Common myeloid progenitor, CD34-positive (primary cell): ENCODE data around the gene SOHLH1.
"Not testable (repeated sequence)": the region's sequence is repeated elsewhere in the genome, so short reads cannot be mapped to it uniquely, and the experiment has no call there.

Experiments
- CTCF ChIA-PET: fragments of 350-600 bp; sonication (Branson Sonifier 250); formaldehyde crosslinking; loops from one replicate; lab custom pipeline; 2021; ENCODE audit warnings: antibody characterized with exemption; lab: Charles Lee
- POLR2A ChIA-PET: fragments of 350-600 bp; sonication (Branson Sonifier 250); formaldehyde crosslinking; loops from one replicate; lab custom pipeline; 2021; ENCODE audit warnings: antibody characterized with exemption; lab: Charles Lee
- DNase-seq, 3 donors: peaks; one replicate each; pipeline versions ENCODE4 v3.0.0 to v3.0.0-alpha.2; 2013
- H3K27ac ChIP-seq, 2 experiments: 1 replicate in 1 of 2; 2 replicates in 1 of 2; pipeline ENCODE4 v1.7.0; 2013; ENCODE audit warnings: inconsistent platforms in 2 of 2, low read length in 2 of 2, mild to moderate bottlenecking in 2 of 2, low read depth in 1 of 2, moderate library complexity in 1 of 2; ENCODE audit not compliant: severe bottlenecking in 2 of 2, insufficient read depth in 1 of 2, poor library complexity in 1 of 2
- H3K27me3 ChIP-seq, 5 experiments: replicated peaks in 2 of 5; 1 replicate in 3 of 5; 2 replicates in 2 of 5; pipeline versions ENCODE4 v1.6.1 to v1.7.0; 2013; ENCODE audit warnings: low read length in 4 of 5, mild to moderate bottlenecking in 2 of 5, moderate library complexity in 2 of 5, inconsistent platforms in 1 of 5; ENCODE audit not compliant: insufficient read depth in 5 of 5, control insufficient read depth in 4 of 5
- H3K36me3 ChIP-seq, 4 experiments: 1 replicate in 2 of 4; 2 replicates in 2 of 4; pipeline versions ENCODE4 v1.6.1 to v1.7.0; 2013; ENCODE audit warnings: low read length in 3 of 4, control low read depth in 1 of 4, mild to moderate bottlenecking in 1 of 4; ENCODE audit not compliant: control insufficient read depth in 4 of 4, insufficient read depth in 4 of 4
- H3K4me1 ChIP-seq, 4 experiments: 1 replicate in 3 of 4; 2 replicates in 1 of 4; pipeline versions ENCODE4 v1.6.1 to v1.7.1; 2013; ENCODE audit warnings: low read length in 3 of 4, mild to moderate bottlenecking in 3 of 4, control low read depth in 1 of 4, inconsistent platforms in 1 of 4, moderate library complexity in 1 of 4; ENCODE audit not compliant: control insufficient read depth in 4 of 4, insufficient read depth in 4 of 4; ENCODE audit errors: control extremely low read depth in 1 of 4
- H3K4me3 ChIP-seq, 7 experiments: 1 replicate in 4 of 7; 2 replicates in 3 of 7; pipeline versions ENCODE4 v1.5.1 to v1.7.0; 2013; ENCODE audit warnings: mild to moderate bottlenecking in 7 of 7, low read length in 6 of 7, moderate library complexity in 6 of 7, inconsistent platforms in 2 of 7, low read depth in 2 of 7, control low read depth in 1 of 7; ENCODE audit not compliant: insufficient read depth in 4 of 7, control insufficient read depth in 1 of 7; ENCODE audit errors: extremely low read depth in 1 of 7
- H3K9me3 ChIP-seq, 5 experiments: 1 replicate in 4 of 5; 2 replicates in 1 of 5; pipeline versions ENCODE4 v1.6.1 to v1.7.1; 2013; ENCODE audit warnings: low read length in 4 of 5, mild to moderate bottlenecking in 2 of 5, inconsistent platforms in 1 of 5, low read depth in 1 of 5, moderate library complexity in 1 of 5; ENCODE audit not compliant: control insufficient read depth in 4 of 5, insufficient read depth in 2 of 5; ENCODE audit errors: control extremely low read depth in 1 of 5
- WGBS: methylation state at CpG from one replicate; pipeline ENCODE4 v1.1.5; 2013; ENCODE audit not compliant: insufficient coverage; 5-methylcytosine and 5-hydroxymethylcytosine counted together

Gene SOHLH1

DNA sequence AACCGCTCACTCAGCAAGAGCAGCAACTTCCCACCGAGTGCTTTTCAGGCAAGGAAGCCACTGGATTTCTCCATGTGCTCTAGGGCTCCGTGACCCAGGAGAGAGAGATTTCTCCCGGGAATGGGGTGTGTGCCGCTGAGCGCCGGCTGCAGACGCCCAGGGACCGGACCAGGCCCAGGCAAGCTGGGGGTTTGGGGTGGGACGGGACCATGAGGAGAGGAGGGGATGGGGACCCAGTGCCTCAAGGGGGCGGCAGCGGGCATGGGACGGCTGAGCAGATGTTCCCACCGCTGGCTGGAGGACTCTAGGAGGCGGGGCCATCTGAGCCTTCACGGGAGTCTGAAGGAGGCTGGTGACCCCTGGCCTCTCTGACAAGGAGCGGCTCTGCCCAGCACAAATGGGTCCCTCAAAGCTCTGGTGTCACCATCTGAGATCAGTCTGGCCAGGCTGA lies 27.7 kb downstream of the SOHLH1 start:
- H3K9me3 ChIP-seq: peaks cover 0 to 3% (median 0%) of the 10 kb centered on the region in 5 experiments
- POLR2A ChIA-PET: no interaction called here
- no peak overlapping the region for H3K4me3 ChIP-seq
- H3K36me3 ChIP-seq: no peaks in the 10 kb centered on the region
- peaks cover 0 to 17% (median 0%) of the 10 kb centered on the region in 5 experiments for H3K27me3 ChIP-seq
- no peak for DNase-seq
- no peak overlapping the region for H3K27ac ChIP-seq
- CTCF ChIA-PET: no interaction called here
- no peaks in the 10 kb centered on the region for H3K4me1 ChIP-seq
- 66% methylated on average over 17 of the region's 17 CpGs for WGBS

DNA sequence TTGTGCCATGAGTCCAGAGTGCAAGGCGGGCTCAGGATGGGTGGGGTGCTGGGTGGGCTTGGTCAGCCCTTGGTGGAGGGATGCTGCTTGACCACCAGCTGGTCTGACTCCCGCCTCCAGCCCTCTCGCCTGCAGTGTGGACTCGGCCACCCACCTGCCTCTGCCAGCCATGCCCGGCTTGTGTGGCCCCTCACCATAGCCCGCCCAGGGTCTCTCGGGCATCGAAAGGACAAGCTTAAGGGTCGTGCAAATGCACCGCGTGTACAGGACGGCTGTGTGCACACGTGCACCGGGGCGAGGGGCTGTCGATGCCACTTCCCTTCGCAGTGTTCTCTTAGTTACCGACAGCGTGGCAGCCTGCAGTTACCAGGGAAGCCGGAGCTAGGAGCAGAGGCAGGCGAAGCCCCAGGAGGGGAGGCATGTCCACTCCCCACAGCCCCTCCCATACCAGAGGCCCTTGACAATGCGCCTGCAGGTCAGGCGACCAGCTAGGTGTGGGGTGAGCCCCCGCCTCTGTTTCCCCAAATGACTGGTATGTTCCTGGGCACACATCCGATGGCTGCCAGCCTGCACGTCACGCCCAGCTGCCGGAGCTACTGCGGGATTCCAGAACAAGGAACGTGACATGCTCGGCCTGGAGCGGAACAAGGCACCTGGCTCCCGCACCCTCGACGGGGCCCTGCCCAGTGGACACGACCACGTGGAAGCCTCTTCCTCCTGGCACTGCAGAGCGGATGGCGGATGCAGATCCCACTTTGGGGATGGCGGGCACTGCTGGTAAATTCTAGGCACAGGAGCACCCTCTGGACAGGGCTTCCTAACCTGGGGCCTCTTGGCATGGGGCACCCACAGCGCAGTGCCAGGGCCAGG lies 28.3 kb downstream of the SOHLH1 start:
- H3K4me3 ChIP-seq: no peak overlapping the region
- peaks cover 0 to 3% (median 0%) of the 10 kb centered on the region in 5 experiments for H3K9me3 ChIP-seq
- POLR2A ChIA-PET: no interaction called here
- 89% methylated on average over 38 of the region's 41 CpGs for WGBS
- no peak overlapping the region for H3K27ac ChIP-seq
- CTCF ChIA-PET: no interaction called here
- no peaks in the 10 kb centered on the region for H3K4me1 ChIP-seq
- DNase-seq: no peak
- H3K36me3 ChIP-seq: no peaks in the 10 kb centered on the region
- peaks cover 0 to 17% (median 0%) of the 10 kb centered on the region in 5 experiments for H3K27me3 ChIP-seq

DNA sequence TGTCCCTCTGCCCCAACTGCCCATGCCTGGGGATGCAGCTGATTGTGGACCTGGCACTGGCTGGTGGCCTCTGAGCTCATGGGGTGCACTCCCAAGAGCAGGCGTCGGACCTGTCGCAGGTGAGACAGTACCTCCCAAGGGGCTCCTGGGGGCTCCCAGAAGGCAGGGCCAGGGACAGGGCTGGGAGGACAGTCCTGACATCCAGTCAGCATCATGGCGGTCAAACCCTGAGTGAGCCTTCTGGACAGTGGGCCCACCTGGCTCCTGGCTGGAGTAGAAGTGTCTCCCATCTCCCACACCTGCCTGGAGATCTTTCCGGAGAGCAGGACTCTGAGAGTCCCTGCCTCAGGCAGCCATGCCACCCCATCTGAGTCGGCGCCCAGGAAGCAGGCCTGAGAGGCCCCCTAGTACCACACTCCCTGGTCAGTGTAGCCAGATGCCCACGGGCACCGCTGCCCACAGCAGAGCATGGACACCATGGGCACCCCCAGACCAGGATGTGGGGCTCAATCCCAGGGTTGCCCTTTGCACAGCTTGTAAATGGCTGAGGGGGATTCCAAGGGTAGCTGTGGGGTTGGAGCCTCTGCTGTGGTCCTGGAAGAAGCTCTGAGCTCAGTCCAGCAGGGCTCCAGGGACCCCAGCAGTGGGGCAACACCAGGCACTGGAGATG lies 29.5 kb downstream of the SOHLH1 start:
- DNase-seq: no peak
- 97% methylated on average over 5 of the region's 9 CpGs for whole genome bisulfite sequencing
- POLR2A ChIA-PET: no interaction called here
- Histone ChIP-seq H3K9me3 (peaks cover 0 to 3% (median 0%) of the 10 kb centered on the region in 5 experiments), H3K4me1 (no peaks in the 10 kb centered on the region), H3K36me3 (no peaks in the 10 kb centered on the region), H3K4me3 (no peak overlapping the region), H3K27me3 (peaks cover 0 to 21% (median 0%) of the 10 kb centered on the region in 5 experiments), H3K27ac (no peak overlapping the region)
- CTCF ChIA-PET: no interaction called here

DNA sequence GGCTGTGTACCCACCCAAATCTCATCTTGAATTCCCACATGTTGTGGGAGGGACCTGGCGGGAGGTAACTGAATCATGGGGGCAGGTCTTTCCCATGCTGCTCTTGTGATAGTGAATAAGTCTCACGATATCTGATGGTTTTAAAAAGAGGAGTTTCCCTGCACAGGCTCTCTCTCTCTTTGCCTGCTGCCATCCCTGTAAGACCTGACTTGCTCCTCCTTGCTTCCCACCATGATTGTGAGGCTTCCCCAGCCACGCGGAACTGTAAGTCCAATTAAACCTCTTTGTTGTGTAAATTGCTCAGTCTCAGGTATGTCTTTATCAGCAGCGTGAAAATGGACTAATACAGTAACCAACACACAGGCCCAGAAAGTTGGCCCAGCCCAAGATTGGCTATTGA lies 30.3 kb downstream of the SOHLH1 start:
- H3K27ac ChIP-seq, CTCF ChIA-PET, H3K9me3 ChIP-seq, H3K4me3 ChIP-seq, H3K4me1 ChIP-seq, DNase-seq, POLR2A ChIA-PET, H3K36me3 ChIP-seq: not testable (repeated sequence)
- WGBS: 100% methylated on average over 5 of the region's 5 CpGs
- H3K27me3 ChIP-seq: peaks cover 0 to 18% (median 0%) of the 10 kb centered on the region in 5 experiments

DNA sequence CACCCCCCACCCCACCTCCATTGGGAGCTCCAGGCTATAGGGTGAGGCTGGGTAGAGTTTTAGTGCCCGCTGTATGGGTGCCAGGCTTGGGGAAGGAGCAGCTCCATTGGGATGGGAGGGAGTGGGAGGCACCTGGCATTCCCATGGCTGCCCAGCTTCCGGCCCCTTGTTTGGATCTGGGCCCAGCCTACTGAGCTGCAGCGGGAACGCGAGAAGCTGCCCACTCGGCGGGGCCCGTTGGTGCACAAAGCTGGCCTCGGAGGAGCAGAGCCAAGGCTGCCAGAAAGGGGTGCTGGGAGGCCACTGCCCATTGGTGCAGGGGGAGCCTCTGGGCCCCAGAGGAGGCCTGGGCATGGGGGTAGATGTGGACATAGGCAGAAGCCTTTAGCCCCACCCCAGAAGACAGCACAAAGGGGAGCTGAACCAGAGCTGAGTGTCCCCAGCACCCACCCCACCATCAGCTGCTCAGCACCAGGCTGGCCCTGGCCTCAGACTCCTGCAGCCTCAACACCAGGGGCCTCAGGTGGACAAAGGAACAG lies 31.7 kb downstream of the SOHLH1 start:
- Histone ChIP-seq H3K27me3 (peaks cover 0 to 16% (median 0%) of the 10 kb centered on the region in 5 experiments), H3K27ac (no peak overlapping the region), H3K4me1 (no peaks in the 10 kb centered on the region), H3K4me3 (no peak overlapping the region), H3K36me3 (no peaks in the 10 kb centered on the region), H3K9me3 (peaks cover 0 to 3% (median 0%) of the 10 kb centered on the region in 5 experiments)
- ChIA-PET CTCF (no interaction called here), POLR2A (no interaction called here)
- 94% methylated on average over 6 of the region's 9 CpGs for WGBS
- DNase-seq: no peak

DNA sequence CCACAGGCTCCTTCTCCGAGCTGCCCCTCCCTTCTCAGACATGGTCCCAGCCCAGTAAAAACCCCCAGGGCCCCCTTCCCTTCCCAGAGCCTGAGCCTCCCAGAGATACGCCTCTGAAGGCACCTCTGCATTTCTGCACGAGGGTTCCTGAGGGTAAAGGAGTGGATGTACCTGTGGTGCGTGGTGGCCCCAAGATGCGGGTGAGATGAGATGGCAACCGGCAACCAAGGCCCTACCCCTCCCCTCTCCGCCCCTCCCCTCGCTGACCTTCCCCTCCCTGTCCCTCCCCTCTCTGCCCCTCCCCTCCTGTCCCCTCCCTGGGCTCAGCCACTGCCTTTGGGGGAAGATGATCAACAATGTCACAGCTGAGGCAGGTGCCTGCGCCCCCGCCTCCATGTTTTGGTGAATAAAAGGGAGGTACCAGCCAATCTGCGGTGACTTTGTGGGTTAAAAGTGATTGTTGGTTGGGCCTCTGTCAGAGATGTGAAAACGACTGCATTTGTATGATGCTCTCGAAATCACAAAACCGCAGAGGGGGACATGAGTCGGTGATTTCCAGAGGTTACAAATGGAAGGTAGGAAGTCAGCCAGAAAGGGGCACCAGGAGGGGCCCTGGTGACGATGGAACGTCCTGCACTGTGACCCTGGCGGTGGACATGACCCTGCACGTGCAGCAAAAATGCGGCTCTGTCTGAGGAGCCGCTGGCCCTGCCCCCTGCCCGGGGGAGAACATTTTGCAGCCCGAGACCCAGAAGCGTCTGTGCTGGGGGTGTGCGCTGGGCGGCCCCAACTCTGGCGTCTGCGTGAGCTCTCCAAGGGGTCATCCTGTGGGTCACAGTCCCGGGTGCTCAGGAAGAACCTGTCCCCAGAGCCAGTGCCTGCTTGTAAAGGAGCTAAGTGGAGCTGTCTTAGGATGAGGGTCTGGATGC lies 32.5 kb downstream of the SOHLH1 start:
- Histone ChIP-seq H3K9me3 (peaks cover 0 to 3% (median 0%) of the 10 kb centered on the region in 5 experiments), H3K27ac (no peak overlapping the region), H3K36me3 (no peaks in the 10 kb centered on the region), H3K27me3 (peaks cover 0 to 13% (median 0%) of the 10 kb centered on the region in 5 experiments), H3K4me3 (no peak overlapping the region), H3K4me1 (no peaks in the 10 kb centered on the region)
- WGBS: 82% methylated on average over 21 of the region's 29 CpGs
- ChIA-PET CTCF (no interaction called here), POLR2A (no interaction called here)
- no peak for DNase-seq
